Ureter (tissue), 1 donor: ENCODE data around the gene NBPF1. TPM values are rescaled to one million over a fixed set of nuclear protein-coding genes. Genes with fewer than 3 reads are reported as not detected.
"Not testable (repeated sequence)": the region's sequence is repeated elsewhere in the genome, so short reads cannot be mapped to it uniquely, and the experiment has no call there.

Source experiments
- DNase-seq: peaks from one replicate; pipeline ENCODE4 v3.0.0-alpha.2; 2020; ENCODE audit warnings: low spot score
- total RNA-seq: library from RNA; stranded (reverse); gene quantifications from one replicate; pipeline ENCODE4 v1.2.4, GENCODE V29; 2023
- donor health status: DM: yes; HTN: yes; CAD: no.

Gene NBPF1
- total RNA-seq, 1 donor from 2014 or later: 61.9 TPM

DNA sequence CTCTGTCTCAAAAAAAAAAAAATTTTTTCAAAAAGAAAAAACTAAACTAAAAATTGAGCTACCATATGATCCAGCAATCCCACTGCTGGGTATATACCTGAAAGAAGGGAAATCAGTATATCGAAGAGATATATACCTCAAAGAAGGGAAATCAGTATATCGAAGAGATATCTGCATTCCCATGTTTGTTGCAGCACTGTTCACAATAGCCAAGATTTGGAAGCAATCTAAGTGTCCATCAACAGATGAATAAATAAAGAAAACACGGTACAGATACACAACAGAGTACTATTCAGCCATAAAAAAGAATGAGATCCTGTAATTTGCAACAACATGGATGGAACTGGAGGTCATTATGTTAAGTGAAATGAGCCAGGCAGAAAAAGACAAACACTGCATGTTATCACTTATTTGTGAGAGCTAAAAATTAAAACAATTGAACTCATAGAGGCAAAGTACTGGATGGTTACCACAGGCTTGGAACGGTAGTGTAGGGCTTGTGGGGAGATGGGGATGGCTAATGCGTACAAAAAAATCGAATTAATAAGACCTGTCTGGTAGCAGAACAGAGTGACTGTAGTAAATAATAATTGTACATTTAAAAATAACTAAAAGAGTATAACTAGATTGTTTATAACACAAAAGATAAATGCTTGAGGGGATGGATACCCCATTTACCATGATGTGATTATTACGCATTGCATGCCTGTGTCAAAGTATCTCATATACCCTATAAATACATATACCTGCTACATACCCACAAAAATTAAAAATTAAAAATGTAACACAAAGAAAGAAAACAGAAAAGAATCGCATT lies 28.0 kb upstream of the NBPF1 start:
- peak; percentile 18 for DNase-seq

DNA sequence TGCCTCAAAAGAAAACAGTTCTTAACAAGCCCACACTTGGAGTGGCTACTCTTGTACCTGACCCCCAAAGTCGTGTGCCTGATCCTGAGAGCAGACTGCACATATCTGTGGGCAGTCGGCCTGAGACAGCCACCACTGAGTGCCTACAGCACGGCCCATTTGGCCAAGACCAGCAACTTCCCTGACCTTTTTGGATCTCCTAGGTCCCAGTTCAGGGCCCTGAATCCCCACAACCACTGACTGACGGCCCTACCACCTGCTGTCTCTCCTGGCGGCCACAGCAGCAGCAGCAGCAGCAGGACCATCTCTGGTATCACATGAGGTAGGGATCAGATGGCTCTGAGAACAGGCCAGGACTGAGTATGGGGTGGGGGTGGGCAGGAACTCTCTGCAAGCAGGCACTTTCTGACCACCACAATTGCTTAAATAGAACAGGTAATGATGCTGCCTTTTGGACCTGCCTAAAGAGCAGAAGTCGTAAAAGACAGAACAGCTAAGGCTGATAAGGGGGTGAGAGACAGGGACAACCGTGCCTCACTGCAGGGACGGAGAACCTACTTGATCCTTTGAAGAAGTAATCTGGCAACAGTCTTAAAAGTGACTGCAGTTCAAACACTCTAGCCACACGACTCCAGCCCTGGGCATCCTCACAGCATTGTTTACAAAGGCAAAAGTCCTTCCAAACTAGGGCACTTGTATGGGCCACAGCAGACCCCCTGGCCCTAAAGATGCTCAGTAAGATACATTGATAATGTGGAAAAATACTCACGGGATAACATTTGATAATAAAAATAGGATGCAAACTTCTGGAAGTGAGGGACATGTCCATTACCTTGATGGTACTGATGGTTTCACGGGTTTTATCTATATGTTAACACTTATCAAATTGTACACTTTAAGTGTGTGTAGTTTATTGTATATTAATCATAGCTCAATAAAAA lies 26.0 kb upstream of the NBPF1 start:
- peak; percentile 46 for DNase-seq

DNA sequence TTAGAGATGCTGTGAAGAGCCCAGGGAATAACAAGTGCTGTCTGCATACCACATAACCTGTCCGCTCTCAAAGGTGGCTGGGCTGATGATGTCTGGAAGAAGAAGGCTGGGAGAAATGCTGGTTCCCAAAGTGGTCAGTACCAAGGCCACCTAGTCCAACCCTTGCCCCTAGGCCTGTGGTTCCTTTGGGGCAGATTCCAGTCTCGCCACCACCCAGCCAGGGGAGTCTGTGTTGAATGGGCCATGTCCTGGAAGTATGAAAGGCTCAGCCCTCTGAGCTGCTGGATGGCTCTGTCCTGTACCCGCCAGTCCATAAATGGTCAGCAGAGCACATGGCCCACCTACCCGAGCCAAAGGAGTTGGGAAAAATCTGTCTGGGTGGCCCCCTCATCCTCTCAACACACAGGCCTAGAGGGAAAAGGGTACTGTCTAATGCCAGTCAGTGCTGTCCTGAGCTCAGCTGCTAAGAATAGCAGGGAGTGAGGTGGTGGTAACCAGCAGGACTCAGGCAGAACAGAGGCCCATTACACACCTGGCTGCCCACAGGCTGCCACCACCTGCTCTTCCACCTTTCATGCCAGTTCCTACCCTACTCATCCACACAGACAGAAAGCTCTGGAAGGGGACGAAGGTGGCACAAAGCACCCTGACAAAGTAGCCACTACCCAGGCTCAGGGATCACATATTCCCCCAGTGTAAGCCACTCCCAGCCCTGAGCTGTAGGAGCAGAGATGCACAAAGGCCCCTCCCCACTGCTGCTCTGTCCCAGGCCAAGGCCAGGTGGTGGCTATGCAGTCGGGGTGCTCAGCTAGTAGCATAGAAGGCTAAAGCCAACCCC lies 24.8 kb upstream of the NBPF1 start:
- peak; percentile 45 for DNase-seq

DNA sequence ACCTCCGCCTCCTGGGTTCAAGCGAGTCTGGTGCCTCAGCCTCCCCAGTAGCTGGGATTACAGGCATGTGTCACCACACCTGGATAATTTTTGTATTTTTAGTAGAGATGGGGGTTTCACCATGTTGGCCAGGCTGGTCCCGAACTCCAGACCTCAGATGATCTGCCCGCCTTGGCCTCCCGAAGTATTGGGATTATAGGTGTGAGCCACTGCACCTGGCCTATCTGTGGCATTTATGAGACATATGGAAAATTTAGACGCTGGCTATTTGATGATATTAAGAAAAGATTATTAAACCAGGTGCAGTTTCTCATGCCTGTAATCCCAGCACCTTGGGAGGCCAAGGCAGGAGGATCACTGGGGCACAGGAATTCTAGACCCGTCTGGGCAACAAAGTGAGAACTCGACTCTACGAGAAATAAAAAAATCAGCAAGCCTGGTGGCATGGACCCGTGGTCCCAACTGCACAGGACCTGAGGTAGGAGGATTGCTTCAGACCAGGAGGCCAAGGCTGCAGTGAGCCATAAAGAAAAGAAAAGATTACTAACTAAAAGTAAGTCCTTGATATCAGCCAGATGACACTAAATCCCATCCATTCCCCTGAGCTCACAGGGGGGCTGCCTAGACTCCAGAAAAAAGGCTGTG lies 23.3 kb upstream of the NBPF1 start:
- DNase-seq: peak; percentile 49

DNA sequence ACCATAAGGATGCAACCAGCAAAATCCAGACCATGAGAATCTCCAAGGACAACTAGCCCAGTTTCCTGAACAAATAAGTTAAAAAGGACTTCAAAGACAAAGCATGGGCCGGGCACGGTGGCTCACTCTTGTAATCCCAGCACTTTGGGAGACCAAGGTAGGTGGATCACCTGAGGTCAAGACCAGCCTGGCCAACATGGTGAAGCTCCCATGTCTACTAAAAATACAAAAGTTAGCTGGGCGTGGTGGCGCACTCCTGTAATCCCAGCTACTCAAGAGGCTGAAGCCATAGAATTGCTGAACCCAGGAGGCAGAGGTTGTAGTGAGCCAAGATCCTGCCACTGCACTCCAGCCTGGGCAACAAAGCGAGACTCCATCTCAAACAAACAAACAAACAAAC lies 22.6 kb upstream of the NBPF1 start:
- peak; percentile 36 for DNase-seq

DNA sequence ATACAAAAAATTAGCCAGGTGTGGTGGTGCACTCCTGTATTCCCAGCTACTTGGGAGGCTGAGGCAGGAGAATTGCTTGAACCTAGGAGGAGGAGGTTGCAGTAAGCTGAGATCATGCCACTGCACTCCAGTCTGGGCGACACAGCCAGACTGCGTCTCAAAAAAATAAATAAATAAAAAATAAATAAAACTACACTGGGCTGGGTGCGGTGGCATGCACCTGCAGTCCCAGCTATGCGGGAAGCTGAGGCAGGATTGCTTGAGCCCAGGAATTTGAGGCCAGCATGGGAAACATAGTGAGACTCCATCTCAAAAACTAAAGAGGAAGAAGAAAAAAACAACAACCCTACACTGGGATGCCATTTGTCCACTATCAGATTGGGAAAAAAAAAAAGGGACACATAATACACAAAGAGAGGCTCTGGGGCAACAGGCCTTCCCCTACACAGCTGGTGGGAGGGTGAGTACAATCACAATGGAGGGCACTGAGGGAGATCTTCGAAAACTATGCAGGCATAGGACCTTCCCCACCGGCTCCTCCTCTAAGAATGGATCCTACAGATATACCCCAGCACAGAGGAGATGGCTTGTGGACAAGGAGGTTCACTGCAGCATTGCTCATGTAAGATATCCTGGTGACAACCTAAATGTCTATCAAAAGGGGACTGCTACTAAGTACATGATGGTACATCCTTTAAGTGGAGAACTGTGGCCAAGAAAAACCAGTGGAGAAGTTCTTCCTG lies 20.3 kb upstream of the NBPF1 start:
- DNase-seq: peak; percentile 44

DNA sequence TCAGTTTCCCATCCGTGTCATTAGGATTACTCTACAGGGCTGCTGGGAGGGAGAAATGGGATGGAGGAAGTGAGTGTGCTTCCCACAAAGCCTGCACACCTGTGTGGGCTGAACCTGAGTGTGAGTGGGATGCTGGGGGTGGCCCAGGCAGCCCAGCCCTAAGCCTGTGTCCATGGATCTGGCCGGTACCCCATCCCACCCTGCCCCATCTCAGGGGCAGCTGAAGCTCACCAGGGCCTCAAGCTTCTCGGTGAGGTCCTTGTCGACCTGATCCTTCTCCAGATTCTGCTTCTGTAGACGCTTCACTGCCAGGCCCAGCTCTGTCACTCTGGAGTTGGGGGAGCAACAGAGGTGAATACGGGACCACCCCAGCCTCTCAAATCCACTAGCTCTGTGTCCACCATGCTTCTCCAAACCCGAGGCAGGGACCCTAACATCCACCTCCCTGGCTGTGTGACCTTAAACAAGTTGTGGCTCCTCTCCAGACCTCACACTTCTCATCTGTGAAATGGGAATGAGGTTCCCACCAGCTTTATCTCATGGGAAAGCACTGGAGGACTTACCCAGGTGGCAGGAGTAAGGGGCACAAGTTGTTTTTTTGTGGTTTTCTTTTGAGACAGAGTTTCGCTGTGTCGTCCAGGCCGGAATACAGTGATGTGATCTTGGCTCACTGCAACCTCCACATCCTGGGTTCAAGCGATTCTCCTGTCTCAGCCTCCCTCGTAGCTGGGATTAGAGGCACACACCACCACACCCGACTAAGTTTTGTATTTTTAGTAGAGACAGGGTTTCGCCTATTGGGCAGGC lies 18.9 kb upstream of the NBPF1 start:
- peak; percentile 42 for DNase-seq

DNA sequence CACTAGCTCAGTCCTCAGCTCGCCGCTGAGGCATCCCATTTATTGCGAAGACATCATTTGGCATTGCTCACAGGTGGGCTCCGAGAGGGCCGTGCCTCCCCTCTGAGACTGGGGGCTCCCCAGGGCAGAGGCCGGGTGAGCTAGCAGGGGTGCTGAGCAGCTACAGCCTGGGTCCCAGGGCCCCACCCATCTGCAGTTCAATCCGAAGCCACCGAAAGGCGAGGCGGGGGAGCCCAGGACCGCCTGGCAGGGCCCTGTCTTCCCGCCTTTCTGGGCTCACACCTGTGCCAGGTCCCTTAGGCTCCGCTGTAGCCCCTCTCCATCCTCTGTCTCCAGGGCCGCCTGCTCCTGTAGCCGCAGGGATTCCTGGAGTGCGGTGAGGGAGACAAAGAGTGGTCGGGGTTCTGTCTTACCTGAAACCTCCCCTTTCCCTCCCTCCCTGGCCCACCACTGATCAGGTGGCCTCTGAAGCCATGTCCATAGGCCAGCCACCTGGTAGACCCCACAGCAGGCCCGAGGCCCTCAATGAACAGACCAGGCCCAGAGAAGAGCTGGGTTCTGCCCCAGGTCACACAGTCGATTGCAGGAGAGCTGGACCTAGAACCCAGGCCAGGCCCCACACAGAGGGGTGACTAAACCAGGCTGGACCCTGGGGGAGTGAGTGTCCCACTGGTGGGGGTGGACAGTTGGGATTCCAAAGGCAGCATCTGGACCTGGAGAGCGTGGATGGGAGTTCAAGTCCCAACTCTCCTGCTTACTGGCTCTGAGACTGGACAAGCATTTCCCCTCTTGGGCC lies 18.1 kb upstream of the NBPF1 start:
- peak; percentile 43 for DNase-seq

DNA sequence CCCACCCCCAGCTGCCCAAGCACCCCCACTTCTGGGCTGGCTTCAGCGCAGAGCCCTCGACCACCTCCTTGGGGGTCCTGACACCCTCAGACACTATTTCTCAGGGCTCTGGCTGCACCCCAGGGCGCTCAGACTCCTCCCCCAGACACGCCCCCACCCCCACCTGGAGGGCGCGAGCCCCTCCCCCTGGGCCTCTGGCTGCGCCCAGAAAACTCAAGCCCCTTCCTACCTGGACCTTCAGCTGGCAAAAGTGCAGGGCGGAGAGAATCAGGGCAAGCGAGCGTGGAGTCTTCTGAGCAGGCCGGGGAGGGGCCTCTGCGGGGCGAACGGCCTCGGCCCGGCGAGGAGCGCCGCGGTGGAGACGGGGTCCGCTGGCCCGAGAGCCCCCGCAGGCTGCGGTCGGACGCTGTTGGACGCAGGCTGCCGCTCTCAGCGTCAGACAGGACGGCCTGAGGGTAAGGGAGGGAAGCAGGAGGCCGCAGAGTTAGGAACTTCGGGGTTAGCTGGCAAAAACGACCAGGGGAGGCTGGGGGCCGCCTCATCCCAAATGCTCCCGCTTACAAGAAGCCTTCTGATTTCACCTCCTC lies 17.4 kb upstream of the NBPF1 start:
- peak; percentile 61 for DNase-seq

DNA sequence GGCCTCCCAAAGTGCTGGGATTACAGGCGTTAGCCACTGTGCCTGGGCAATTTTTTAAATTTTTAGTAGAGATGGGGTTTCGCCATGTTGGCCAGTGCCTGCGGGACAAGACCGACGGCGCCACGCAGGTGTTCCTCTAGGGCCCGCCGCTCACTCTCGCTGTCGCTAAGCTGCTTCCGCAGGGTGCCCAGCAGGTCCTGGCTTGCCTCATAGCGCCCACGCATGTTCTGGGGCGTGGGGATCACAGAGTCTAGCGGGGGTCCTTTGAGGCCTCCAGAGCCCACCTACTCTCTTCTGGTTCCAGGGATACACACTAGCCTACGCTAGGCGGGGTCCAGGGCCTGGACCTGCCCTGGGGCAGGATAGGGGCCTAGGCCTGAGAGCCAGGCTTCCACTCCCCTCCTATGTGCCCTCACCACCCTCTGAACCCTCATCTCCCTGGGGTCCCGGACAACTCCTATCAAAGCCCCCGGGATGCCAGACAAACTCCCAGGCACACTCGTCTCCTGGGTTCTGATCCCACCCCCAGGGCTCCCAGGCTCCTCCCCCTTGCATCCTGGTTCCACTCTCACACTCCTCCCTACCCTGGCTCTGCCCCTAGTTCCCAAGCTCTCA lies 16.7 kb upstream of the NBPF1 start:
- DNase-seq: peak; percentile 55

DNA sequence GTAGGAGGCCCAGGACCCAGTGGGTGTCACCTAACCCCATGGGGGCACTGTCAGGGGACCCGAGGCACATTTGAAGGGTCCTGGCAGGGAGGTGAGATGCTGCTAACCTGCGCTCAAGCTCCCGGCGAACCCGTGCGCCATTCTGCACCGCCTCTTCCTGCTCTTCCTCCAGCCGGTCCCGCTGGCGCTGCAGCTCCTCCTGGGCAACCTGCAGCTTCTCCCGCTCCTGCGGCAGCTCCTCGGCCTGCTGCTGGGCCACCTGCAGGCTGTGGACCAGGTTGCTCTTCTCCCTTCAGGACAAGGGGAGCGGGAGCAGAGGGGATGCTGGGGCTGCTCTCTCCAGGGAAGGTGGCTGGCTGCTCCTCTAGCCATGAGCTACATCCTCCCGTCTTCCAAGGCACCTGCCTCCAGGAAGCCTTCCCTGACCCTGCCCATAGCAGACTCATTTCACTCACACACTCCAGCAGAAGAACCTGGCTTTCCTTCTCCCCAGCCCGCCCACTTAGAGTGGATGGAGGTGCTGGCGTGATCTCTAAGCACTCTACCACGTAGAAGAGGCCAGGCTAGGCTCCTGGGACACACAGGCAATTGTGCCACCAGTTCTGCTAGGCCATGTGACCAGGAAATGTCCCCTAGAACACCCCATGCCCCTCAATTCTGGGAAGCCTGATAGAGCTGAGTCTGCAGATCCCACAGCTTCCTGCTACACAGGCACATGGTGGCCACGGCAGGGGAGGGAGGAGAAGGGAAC lies 15.2 kb upstream of the NBPF1 start:
- DNase-seq: peak; percentile 56

DNA sequence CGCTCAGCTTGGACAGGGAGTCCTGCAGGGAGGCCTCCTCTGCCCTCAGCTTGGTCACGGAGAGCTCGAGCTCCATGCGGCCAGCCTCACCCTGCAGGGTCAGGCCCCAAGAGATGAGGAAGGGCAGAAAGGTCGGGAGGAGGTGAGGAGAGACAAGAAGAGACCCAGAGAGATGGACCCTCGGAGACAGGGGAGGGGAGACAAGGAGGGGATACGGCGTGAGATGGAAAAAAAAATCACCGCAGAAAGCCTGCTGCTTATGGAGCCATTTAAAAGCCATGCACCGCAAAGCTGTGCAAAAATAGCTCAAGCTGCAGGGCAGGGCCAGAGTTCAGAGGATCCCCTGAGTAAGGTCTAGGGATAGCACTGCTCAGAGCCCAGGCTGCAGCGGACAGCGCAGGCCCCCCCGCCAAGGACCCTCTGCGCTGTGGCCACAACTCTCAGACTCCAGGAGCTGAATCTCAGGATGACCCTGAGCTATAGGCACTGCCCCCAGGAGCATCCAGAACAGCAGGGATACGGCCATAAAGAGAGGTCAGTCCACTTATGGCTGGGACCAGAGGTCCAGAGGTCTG lies 13.1 kb upstream of the NBPF1 start:
- peak; percentile 51 for DNase-seq

DNA sequence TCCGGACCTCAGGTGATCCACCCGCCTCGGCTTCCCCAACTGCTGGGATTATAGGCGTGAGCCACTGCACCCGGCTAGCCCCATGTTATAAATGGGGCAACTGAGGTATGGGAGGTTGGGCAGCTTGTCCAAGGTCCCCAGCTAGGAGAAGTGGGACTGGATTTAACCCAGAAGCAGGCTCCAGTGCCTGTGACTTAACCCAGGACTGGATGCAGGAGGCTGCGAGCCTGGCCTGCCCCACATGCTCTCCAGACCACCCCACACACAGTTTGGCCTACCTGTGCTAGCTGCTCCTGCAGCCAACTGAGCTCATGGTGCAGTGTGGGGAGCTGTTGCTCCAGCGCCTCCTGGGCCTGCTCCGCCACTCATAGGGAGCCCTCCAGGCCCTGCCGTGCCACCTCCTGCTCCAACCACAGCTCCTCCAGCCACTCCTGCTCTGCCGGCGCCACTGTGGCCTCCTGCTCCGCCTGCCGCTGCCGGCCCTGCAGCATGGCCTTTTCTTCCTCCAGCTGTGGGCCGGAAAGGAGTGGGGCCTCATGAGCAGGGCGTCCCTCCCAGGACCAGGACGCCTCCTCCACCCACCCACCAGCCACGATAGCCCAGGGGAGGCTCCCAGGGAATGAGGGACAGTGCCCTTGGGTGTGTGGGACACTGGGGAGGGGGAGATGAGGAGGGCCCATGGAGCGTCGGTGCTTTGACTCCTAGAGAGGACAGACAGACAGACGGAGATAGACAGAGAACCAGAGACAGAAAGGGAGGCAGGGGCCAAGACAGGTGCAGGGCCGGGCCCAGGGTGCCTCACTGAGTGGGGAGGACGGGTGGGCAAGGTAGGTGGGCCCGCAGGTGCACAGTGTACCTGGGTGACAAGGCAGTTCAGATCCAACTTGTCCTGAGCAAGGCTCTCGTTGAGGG lies 12.4 kb upstream of the NBPF1 start:
- DNase-seq: peak; percentile 54

DNA sequence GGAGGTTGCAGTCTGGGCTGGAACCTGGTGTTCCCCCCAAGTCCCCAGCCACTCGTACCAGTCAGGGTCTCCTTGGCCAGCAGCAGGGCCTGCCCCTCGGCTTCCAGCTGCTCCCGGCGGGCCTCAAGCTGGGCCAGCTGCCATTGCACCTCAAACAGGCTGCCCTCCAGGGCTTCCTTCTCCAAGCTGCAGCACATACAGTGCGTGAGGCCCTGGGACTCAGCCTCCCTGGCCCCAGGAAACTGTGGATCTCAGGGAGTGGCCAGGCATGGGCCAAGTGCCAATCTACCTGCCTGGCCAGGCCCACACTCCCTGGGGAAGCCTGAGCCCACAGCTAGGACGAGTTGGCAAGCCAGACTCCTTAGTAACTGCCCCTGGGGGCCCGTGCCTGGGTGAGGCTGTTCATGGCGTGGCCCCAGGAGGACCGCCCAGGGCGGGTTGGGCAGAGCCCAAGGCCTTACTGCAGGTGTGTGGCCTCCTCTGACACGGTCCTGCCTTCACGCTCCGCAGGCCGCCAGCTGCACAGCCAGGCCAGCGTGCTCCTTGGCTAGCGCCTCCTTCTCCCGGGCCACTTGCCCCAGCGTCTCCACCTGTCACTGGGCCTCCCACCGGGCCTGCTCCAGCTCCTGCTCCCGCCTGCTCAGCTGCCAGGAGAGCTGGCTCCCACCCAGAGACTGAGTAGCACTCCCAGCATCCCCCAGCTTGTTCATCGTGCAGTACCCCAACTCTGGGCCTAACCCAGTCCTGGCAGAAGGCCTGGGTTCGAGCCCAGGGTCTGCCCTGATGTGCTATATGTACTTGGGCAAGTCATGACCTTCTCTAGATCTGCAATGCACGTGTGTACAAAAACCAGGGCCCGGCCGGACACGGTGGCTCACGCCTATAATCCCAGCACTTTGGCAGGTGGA lies 10.7 kb upstream of the NBPF1 start:
- DNase-seq: peak; percentile 94

DNA sequence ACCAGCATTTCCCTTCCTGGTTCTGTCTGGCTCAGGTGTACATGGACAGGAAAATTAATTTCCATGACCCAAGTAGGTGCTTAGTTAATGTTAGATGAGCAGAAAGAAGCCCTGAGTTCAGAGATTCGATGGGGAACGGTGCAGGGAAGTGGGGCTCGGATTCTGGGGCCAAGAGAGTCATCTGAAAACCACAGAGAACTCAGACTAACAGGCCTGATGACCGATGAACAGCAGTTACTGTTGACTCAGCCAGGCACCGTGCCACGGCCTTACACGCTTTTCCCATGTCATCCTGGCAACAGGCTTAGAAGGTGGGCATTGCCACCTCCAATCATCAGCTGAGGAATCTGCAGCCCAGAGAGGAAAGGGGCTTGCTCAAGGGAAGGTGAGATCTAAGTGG lies 10.0 kb upstream of the NBPF1 start:
- not testable (repeated sequence) for DNase-seq
